ENCODE measurements around the gene ACSM5. TPM values are rescaled to one million over a fixed set of nuclear protein-coding genes. Genes with fewer than 3 reads are reported as not detected.
"Not testable (repeated sequence)": the region's sequence is repeated elsewhere in the genome, so short reads cannot be mapped to it uniquely, and the experiment has no call there.

ACSM5 gene
- polyA plus RNA-seq, 1 experiment, result not detected

DNA sequence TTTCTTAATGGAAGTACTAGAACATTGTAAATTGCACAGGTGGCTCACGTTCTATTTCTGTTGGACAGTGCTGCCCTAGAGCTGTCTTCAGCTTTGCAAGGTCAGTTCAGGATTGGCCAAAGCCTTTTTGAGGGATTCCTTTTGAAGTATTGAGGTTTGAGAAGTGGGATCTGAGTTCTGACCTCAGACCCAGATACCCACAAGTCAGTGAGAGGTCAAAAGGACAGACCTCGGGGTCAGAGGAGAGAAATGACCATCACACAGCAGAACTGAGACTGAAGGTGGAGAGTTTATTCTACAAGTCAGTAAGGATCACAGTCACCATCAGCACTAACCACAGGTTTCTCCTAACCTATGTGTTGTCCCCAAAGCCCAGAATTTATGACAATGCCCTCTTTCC, 1.7 kb downstream of the ACSM5 start:
- ChIA-PET POLR2A (no interaction called here), CTCF (no interaction called here)
- no peaks in the 10 kb centered on the region for H3K36me3 ChIP-seq (ENCODE audit: control insufficient read depth, insufficient read depth, low read length)
- H3K4me3 ChIP-seq (ENCODE audit: low read depth, low read length), result no peak overlapping the region
- TF ChIP-seq, protein P1, sequence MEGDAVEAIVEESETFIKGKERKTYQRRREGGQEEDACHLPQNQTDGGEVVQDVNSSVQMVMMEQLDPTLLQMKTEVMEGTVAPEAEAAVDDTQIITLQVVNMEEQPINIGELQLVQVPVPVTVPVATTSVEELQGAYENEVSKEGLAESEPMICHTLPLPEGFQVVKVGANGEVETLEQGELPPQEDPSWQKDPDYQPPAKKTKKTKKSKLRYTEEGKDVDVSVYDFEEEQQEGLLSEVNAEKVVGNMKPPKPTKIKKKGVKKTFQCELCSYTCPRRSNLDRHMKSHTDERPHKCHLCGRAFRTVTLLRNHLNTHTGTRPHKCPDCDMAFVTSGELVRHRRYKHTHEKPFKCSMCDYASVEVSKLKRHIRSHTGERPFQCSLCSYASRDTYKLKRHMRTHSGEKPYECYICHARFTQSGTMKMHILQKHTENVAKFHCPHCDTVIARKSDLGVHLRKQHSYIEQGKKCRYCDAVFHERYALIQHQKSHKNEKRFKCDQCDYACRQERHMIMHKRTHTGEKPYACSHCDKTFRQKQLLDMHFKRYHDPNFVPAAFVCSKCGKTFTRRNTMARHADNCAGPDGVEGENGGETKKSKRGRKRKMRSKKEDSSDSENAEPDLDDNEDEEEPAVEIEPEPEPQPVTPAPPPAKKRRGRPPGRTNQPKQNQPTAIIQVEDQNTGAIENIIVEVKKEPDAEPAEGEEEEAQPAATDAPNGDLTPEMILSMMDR (IDR thresholded peaks at IDR 0.05; ENCODE audit: insufficient read depth, low read depth, low read length), result no peak
- DNase-seq (ENCODE audit: low read depth), result no peak
- no peaks in the 10 kb centered on the region for H3K27me3 ChIP-seq (ENCODE audit: control insufficient read depth, insufficient read depth, low read length)

DNA sequence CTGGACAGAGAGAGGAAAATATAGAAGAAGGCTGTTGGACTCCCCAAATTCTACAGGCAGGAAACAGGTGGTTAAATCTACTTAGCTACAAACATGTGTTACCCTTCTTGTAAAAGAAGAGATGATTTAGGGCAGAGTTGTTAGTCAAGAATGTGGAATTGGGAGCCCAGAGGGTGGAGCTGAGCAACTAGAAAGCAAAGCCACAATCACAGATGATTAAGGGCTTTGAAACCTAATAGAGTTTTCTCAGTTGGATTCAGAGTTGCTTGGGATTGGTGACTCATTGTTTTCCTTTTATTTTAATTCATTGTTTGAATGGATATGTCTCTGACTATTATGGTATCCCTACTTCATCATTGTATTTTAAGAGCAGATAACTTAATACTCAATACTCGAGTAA, 6.2 kb downstream of the ACSM5 start:
- H3K36me3 ChIP-seq (ENCODE audit: control insufficient read depth, insufficient read depth, low read length), result no peaks in the 10 kb centered on the region
- H3K27me3 ChIP-seq (ENCODE audit: control insufficient read depth, insufficient read depth, low read length), result no peaks in the 10 kb centered on the region
- POLR2A ChIA-PET, result no interaction called here
- CTCF ChIA-PET, result no interaction called here
- H3K4me3 ChIP-seq (ENCODE audit: low read depth, low read length), result no peak overlapping the region
- TF ChIP-seq, protein P1 (IDR thresholded peaks at IDR 0.05; ENCODE audit: insufficient read depth, low read depth, low read length), result no peak
- DNase-seq (ENCODE audit: low read depth), result no peak

DNA sequence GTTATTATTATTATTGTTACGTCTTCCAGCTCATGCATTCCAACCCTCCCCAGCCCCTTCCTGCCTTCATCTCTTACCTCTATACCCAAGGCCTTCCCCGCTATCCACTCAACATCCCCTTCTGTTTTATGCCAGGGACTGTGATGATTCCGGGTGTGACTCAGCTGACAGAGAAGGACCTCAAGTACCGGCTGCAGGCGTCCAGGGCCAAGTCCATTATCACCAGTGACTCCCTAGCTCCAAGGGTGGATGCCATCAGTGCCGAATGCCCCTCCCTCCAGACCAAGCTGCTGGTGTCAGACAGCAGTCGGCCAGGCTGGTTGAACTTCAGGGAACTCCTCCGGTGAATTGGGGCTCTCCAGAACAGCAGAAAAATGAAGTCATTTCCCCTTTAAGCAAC, 9.8 kb downstream of the ACSM5 start:
- H3K27me3 ChIP-seq (ENCODE audit: control insufficient read depth, insufficient read depth, low read length); H3K36me3 ChIP-seq (ENCODE audit: control insufficient read depth, insufficient read depth, low read length); CTCF ChIA-PET; DNase-seq (ENCODE audit: low read depth); POLR2A ChIA-PET; H3K4me3 ChIP-seq (ENCODE audit: low read depth, low read length): not testable (repeated sequence)

DNA sequence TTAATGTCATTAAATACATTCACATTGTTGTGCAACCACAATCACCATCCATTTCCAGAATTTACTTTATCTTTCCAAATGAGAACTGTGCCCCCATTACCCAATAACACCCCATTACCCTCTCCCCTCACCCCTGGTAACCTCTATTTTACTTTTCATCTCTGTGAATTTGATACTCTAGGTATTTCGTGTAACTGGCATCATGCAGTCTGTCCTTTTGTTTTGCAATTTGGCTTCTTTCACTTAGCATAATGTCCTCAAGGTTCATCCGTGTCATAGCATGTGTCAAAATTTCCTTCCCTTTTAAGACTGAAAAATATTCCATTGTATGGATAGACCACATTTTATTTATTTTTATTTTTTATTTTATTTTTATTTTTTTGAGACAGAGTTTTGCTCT, 12.4 kb downstream of the ACSM5 start:
- H3K36me3 ChIP-seq (ENCODE audit: control insufficient read depth, insufficient read depth, low read length); H3K4me3 ChIP-seq (ENCODE audit: low read depth, low read length); POLR2A ChIA-PET; DNase-seq (ENCODE audit: low read depth); CTCF ChIA-PET; H3K27me3 ChIP-seq (ENCODE audit: control insufficient read depth, insufficient read depth, low read length): not testable (repeated sequence)

DNA sequence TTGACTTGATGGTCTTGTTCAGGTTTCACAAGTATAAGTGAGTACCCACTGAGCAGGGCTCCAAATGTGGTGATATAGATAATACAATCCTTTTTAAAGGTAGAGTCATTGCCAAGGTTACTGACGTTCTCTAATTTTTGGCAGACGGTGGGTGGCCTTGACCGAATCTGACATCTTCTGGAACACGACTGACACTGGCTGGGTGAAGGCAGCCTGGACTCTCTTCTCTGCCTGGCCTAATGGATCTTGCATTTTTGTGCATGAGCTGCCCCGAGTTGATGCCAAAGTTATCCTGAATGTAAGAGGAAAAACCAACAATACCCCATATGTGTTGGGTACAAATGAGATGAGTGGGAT, 14.4 kb downstream of the ACSM5 start:
- POLR2A ChIA-PET; H3K27me3 ChIP-seq (ENCODE audit: control insufficient read depth, insufficient read depth, low read length); H3K36me3 ChIP-seq (ENCODE audit: control insufficient read depth, insufficient read depth, low read length); DNase-seq (ENCODE audit: low read depth); H3K4me3 ChIP-seq (ENCODE audit: low read depth, low read length); CTCF ChIA-PET: not testable (repeated sequence)

DNA sequence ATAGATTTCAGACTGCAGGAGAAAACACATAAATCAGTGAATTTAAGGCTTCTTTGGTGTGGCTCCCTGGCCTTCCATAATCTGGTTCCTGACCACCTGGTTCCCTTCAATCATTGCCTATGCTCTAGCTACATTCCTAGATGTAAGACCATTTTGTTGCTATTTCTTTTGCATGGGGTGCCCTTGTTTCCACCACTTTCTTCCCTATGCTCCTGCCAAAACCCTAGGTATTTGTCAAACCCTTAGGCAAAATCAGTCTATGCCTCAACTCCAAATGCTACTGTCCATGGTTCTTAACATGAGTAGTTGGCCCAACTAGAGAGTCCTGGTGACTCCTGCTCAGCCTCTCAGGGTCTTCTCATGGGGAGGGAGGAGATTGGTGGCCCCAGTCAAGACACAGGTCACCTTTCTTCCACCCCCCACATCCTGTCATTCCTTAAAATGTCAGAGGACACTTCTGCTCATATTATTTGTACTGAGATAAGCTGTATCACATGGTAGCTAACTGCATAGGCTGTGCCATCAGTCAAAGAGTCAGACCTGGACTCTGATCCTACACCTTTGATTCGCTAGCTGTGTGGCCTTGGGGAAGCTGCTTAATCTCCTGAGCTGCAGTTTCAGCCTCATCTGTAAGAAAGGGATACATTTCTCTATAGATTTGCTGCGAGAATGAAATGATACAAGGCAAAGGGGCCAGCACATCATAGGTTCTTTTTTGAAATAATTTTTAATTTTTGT, 15.0 kb downstream of the ACSM5 start:
- Histone ChIP-seq H3K27me3 (ENCODE audit: control insufficient read depth, insufficient read depth, low read length) (no peaks in the 10 kb centered on the region), H3K36me3 (ENCODE audit: control insufficient read depth, insufficient read depth, low read length) (no peaks in the 10 kb centered on the region), H3K4me3 (ENCODE audit: low read depth, low read length) (no peak overlapping the region)
- no peak for DNase-seq (ENCODE audit: low read depth)
- CTCF ChIA-PET, result no interaction called here
- TF ChIP-seq, protein P1 (IDR thresholded peaks at IDR 0.05; ENCODE audit: insufficient read depth, low read depth, low read length), result no peak
- POLR2A ChIA-PET, result no interaction called here

DNA sequence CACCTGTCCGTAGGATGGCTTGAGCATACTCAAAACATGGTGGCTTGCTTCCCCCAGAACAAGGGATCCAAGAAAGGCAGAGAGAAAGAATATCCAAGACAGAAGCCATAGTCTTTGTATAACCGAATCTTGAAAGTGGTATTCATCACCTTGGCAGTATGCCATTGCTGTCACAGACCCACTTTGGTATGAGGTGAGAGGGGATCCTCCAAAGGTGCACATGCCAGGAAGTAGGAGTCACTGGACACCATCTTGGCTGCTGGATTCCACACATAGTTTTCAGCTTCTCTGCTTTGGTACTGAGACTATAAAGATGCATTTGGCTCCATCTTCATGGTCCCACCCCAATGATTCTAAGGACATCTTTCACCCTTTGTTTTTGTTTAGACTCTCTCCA, 18.1 kb downstream of the ACSM5 start:
- CTCF ChIA-PET; H3K4me3 ChIP-seq (ENCODE audit: low read depth, low read length); H3K36me3 ChIP-seq (ENCODE audit: control insufficient read depth, insufficient read depth, low read length); POLR2A ChIA-PET; DNase-seq (ENCODE audit: low read depth); H3K27me3 ChIP-seq (ENCODE audit: control insufficient read depth, insufficient read depth, low read length): not testable (repeated sequence)

DNA sequence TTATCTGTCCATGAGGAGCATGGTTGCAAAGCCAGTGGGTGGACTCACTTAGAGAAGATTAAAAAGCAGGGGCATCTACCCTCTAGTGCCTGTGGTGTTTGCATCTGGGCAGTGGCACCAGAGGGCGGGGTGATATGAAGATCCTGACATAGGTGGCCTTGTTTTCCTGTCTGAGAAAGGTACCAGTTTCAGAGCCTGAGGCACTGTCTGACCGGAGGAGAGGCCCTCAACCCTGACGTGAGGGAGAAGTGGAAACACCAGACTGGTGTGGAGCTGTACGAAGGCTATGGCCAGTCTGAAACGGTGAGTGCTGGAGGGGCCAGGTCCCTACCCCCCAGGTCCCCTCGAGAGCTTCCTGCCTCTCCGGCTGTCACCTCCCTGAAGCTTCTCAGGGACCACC, 20.2 kb downstream of the ACSM5 start:
- H3K36me3 ChIP-seq (ENCODE audit: control insufficient read depth, insufficient read depth, low read length); DNase-seq (ENCODE audit: low read depth); POLR2A ChIA-PET; CTCF ChIA-PET; H3K27me3 ChIP-seq (ENCODE audit: control insufficient read depth, insufficient read depth, low read length); H3K4me3 ChIP-seq (ENCODE audit: low read depth, low read length): not testable (repeated sequence)

DNA sequence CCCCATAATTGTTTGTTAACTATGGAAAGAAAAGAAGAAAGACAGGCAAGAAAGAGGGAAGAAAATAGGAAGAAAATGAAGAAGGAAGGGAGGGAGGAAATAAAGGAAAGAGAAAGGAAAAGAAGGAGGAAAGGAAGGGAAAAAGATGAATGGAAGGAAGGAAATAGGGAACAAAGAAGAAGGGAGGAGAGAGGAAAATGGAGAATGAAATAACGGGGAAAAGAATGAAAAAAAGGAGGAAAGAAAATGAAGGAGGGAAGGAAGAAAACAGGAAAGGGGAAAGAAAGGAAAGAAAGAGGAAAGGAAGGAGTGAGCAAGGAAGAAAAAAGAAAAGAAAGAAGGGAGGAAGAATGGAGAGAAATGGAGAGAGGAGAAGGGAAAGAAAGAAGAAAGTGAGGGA, 21.1 kb downstream of the ACSM5 start:
- DNase-seq (ENCODE audit: low read depth); CTCF ChIA-PET; H3K27me3 ChIP-seq (ENCODE audit: control insufficient read depth, insufficient read depth, low read length); POLR2A ChIA-PET; H3K4me3 ChIP-seq (ENCODE audit: low read depth, low read length); H3K36me3 ChIP-seq (ENCODE audit: control insufficient read depth, insufficient read depth, low read length): not testable (repeated sequence)
